Fibroblast of gingiva (primary cell): Measurements from ENCODE around the gene SRSF8.
"Not testable (repeated sequence)": the region's sequence is repeated elsewhere in the genome, so short reads cannot be mapped to it uniquely, and the experiment has no call there.

Experiments used
- DNase-seq: peaks from one replicate; pipeline ENCODE4 v3.0.0-alpha.2; 2011; ENCODE audit warnings: low read depth

SRSF8 gene, protein sequence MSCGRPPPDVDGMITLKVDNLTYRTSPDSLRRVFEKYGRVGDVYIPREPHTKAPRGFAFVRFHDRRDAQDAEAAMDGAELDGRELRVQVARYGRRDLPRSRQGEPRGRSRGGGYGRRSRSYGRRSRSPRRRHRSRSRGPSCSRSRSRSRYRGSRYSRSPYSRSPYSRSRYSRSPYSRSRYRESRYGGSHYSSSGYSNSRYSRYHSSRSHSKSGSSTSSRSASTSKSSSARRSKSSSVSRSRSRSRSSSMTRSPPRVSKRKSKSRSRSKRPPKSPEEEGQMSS

DNA sequence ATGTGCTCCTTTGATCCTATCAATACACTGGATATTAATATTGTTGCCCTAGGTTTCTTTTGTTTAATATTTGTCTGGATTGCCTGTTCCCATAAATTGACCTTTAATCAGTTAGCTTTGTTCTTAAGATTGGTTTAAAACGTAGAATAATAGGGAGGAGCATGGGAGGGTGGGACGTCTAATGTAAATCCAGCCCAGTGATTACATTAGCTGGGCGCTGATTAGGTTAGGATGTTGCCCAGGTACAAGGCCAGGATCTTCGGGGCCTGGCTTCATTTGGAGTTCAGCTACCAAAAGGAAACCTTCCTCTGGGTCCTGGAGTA lies at the start of gene SRSF8:
SRSF8 (plus strand) TSS at position 204 of the 323 bp plus-strand sequence. CDS start 308 bp downstream, outside the sequence.
- DNase-seq = no peak

DNA sequence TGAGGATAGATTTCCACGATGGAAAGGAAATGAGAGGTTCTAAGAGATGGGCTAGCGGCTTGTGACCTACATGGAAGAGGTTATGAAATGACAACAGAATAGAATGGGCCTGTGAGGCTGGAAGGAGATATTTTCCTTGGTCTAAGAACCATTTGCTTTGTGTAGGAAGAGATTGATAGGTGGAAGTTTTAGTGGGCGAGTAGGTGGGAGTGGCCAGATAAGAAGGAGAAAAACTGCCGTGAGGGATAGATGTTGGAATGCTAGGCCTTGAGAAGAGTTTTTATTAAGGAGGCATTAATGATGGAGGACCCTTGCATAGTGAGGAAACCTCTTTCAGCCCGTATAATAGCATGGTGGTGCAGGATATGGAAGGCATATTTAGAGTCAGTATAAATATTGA lies 45.3 kb upstream of the SRSF8 start:
- DNase-seq = not testable (repeated sequence)

DNA sequence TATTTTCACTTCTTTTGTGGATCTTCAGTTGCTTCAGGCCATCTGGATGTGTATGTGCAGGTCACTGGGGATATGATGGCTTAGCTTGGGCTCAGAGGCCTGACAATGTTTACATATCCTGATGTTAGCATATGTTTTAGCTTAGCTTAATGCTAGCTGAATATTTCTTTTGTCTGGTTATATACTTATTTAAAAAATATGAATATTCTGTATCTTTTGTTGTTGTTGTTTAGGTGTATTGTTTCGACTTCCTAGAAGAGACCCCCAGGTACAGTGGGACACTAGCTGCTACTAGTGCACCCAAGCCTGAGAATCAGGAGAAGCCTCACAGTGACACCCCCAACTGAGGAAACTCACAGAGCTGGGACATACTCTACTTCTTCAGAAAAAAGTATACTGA lies 41.8 kb upstream of the SRSF8 start, which contains the start of gene KDM4E:
KDM4E (plus strand) TSS at position 301 of the 400 bp plus-strand sequence. CDS start 300 bp downstream, outside the sequence.
- DNase-seq = no peak

DNA sequence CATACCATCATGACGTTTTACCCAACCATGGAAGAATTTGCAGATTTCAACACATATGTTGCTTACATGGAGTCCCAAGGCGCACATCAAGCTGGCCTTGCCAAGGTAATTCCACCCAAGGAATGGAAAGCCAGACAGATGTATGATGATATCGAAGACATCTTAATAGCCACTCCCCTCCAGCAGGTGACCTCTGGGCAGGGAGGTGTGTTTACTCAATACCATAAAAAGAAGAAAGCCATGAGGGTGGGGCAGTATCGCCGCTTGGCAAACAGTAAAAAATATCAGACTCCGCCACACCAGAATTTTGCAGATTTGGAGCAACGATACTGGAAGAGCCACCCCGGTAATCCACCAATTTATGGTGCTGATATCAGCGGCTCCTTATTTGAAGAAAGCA lies 41.1 kb upstream of the SRSF8 start:
- not testable (repeated sequence) for DNase-seq

DNA sequence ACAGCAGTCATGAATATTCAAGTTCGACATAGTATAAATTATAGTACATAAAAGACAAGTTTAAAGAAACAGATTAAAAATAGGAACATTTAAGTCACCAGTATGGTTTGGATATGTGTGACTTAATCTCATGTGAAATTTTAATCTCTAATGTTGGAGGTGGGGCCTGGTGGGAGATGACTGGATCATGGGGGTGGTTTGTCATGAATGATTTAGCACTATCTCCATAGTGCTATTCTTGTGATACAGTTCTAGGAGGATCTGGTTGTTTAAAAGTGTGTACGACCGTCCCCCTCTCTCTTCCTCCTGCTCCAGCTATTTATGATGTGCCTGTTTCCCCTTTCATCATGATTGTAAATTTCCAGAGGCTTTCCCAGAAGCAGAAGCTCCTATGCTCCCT lies 38.4 kb upstream of the SRSF8 start:
- DNase-seq = no peak

DNA sequence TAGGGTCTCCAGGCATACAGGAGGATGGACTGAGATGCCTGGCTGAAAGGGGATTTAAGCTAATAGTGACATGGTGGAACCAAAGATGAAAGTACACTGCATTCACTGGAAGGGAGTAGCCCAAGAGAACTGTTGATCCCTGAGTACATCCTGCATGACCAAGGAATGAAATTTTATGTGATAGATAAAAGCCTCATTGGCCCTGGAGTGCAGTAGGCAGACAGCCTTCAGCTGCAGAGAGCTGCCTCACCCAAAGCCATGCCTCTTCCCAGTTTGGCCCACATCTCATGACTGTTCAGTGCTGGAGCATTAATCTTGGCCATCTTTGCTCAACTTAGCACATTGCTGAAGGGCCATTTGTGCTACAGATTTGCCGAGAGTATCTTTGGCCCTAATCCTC lies 33.7 kb upstream of the SRSF8 start:
- no peak for DNase-seq

DNA sequence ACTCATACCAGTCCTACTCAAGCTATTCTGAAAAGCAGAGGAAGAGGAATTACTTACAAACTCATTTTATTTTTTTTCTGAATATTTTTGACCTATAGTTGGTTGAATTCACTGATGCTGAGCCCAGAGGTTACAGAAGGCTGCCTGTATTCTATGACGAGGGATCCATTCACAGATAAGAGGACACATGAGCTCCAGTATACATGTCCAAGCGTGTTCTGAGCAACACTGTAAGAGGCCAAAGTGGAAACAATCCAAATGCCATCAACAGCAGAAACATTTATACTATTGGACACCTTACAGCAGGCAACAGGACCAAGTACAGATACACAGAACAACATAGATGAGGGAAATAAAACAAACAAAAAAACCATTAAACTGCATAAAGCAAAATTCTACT lies 31.4 kb upstream of the SRSF8 start:
- DNase-seq = no peak

DNA sequence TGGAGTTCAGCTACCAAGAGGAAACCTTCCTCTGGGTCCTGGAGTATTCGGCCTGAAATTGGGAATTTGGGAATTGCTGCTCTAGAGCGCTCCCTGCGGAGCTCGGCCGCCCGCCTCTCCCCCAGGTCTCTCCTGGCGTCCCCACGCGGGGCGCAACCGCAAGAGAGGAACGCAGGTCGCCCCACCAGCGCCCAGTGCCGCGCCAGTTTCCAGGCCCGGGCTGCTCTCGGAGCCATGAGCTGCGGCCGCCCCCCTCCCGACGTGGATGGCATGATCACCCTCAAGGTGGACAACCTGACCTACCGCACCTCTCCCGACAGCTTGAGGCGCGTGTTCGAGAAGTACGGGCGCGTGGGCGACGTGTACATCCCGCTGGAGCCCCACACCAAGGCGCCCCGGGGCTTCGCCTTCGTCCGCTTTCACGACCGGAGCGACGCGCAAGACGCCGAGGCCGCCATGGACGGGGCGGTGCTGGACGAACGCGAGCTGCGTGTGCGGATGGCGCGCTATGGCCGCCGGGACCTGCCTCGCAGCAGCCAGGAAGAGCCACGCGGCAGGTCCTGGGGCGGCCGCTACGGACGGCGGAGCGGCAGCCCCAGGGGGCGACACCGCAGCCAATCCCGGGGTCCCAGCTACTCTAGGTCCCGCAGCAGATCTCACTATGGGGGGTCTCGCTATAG lies 29.2 kb upstream of the SRSF8 start:
- DNase-seq = not testable (repeated sequence)

DNA sequence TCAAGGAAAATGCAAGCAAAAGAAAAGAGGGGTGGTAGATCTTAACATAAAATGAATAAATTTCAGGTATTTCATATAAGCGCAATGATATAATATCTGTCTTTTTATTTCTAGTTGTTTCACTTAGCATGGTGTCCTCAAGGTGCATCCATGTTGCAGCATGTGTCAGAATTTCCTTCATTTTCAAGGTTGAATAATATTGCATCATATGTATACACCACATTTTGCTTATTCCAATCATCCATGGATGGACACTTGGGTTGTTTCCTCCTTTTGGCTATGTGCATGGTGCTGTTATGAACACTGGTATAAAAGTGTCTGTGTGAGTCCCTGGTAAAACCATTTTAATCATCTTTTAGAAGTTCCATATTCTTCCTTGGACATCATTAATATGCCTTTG lies 24.5 kb upstream of the SRSF8 start:
- DNase-seq = no peak

DNA sequence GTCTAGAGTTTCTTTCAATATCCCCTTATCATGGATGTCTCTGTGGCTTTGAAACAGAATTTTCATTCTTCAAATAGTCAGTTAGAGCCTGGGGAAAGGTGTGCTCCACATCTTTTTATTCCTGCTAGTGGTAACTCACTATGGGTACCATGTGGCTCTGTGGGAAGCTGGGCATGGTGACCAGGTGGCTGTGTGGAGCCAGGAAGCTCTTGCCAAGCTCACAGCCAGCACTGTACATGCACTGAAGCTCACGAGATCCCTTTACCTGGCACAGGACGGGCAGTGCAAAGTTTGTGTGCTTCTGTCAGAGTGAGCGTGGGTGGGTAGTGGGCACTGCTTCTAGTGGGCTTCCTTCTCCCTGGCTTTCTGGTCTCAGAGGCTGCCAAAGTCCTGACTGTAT lies 23.8 kb upstream of the SRSF8 start:
- DNase-seq = no peak

DNA sequence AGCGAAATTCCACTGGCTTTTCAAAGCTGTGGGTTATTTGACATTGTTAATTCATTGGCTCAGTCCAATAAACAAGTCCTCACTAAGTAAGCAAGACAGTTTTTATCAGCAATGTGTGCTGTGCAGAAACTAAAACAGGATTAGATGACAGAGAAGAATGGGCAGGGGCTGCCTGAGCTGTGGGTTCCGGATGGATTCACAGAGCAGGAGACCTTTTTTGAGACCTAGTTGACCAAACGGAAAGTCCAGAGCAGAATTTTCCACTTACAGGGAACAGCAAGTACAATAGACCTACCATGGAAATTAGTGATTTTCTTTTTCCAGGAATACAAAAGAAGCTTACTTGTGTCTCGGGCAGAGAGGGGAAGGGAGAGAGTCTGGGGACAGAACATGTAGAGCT lies 22.7 kb upstream of the SRSF8 start:
- DNase-seq = no peak

DNA sequence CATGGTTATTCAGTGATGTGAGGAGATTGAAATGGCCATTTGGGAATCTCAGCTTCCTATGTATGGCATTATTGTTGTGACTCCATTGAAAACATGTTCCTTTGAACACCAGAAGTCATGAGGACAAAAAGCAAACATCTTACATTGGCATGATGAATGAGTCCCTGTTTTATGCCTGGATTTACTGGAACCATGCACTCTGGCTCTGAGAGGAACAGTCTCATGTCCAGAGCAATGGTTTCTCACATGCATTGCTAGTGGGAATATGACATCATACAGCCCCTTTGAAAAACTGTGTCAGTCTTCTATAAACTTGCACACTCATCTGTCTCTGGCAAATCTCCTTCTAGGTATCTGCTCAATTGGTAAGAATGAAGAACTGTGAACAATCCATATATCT lies 20.9 kb upstream of the SRSF8 start:
- DNase-seq = no peak

DNA sequence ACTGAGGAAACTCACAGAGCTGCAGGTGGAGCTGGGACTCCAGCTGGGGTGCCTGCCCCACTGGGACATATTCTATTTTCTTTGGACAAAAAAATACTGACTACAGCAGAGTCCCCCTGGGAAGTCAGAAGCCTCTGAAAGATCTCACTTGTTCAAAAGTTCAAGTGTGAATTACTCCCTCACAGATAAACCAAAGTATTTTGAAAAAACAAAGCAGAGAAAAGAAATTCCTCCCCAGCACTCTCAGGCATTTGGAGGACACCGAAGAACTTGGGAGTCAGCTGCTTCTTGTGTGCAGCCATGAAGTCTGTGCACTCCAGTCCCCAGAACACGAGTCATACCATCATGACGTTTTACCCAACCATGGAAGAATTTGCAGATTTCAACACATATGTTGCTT lies 17.6 kb upstream of the SRSF8 start, which contains the start of gene KDM4F:
KDM4F (plus strand) TSS at position 301 of the 400 bp plus-strand sequence.
- DNase-seq = not testable (repeated sequence)

DNA sequence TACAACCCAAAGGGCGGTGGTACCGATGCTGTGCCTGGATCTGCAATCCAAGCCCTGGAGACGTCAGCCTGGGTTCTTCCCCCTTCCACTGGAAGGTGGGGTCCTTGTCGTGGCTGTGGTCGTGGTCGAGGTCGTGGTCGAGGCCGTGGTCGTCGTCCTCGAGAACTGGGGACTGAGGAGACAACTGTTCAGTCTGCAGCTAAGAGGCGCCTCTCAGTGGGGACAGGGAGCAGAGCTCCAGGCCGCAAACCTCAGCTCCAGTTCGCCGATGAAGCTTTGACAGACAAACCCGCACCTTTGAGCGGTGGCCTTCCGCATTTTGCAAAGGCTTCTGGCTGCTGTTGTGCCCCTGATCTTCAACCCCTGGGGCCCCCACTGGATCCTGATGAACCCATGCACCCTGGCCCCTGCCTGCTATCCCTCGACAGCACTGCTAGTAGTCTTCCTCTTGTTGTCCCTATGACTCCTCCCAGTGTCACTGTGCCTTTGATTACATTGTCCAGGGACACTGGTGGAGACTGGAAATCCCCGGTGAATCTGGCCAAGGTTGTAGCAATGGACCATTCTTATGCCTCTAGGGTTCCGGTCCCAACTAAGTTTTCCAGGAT lies 16.0 kb upstream of the SRSF8 start:
- DNase-seq = no peak

DNA sequence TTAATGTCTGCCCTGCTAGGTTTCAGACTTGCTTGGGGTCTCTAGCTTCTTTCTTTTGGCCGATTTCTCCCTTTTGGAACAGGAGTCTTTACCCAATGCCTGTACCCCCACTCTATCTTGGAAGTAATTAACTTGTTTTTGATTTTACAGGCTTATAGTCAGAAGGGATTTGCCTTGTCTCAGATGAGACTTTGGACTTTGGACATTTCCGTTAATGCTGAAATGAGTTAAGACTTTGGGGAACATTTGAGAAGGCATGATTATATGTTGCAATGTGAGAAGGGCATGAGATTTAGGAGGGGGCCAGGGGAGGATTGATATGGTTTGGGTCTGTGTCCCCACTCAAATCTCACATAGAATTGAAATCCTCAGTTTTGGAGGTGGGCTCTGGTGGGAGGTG lies 12.4 kb upstream of the SRSF8 start:
- no peak for DNase-seq

DNA sequence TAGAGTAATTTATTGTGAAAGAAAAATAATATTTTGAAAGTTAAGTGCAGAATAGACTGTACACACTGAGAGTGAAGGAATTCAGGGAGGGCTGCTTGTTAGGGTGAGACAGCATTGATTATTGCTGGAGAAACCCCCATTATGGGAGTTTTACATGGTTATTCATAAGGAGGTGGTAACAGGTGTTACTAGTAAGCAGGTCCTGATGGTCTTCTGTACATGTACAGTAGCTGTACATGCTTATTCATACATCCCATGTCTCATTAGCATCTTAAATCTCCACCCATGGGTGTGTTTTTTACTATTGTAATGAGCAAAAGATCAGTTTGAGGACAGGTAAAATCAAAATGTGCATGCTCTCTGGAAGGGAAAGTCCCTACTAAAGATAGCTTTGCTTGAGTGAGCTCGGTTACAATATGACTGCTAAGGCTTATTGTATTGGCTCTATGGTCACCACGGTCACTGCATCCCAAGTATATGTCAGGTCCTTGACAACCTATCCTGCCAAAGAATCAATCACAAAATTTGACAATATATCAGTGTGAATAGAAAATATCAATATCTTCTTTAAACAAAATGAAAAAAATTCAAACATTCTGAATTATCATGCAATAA lies 11.3 kb upstream of the SRSF8 start:
- DNase-seq = no peak

DNA sequence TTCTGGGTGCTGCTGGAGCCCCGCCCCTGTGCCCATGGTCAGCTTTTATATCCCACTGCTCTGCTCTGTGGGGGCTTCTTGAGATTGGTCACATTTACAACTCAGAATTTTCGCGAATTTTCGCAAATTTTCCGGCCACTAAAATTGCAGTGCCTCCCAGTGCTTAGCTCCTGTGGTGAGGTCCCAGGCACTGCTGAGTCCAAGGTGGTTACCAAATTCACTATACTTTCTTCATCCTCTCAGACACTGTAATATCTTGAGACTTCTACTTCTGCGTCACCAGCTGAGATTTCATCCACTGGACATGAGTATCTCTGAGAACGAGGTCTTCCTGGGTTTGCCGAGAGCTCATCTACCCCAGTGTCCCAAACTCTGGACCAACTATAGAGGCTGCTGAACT lies 8.8 kb upstream of the SRSF8 start:
- DNase-seq = no peak

DNA sequence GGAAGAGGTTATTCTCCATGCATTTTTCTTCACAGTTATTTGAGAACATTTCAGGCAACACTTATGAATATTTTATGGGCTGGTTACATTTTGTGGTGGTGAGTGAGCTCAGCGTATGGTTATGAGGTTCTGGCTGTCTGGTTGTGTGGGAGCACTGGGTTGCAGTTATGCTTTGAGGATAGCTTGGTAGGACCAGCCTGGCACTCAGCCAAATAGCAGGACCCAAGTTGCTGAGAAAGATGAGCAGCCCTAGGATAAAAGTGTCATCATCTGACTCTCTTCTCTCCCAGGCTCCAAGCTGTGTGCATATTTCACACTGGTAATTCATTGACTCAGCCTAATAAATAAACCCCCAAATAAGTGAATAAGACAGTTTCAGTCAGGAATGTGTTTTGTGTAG lies 8.1 kb upstream of the SRSF8 start:
- DNase-seq = no peak

DNA sequence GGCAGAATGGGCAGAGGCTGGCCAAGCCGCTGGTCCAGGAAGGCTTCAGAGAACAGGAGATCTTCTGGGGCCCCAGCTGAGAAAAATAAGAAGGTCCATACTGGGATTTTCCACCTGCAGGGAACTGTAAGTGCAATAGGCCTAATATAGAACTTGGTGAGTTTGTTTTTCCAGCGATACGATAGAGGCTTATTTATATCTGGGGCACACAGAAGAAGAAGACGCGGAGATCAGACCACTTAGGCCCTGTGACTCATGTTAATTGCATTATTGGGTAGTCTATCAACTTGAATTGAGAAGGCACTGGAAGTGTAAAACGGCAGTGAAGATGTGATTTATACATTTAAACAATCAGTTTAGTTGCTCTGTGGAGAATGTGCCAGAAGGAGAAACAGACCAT lies 7.7 kb upstream of the SRSF8 start:
- no peak for DNase-seq

DNA sequence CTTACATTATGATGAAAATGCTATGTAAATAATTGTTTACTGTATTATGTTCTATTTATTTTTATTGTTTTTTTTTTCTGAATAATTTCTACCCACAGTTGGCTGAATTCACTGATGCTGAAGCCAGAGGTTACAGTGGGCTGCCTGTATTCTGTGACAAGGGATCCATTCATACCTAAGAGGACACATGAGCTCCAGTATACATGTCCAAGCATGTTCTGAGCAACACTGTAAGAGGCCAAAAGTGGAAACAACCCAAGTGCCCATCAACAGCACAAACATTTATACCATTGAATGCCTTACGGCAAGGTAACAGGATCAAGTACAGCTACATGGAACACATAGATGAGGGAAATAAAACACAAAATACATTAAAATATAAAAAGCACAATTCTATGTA lies 1.4 kb upstream of the SRSF8 start:
- DNase-seq = no peak

DNA sequence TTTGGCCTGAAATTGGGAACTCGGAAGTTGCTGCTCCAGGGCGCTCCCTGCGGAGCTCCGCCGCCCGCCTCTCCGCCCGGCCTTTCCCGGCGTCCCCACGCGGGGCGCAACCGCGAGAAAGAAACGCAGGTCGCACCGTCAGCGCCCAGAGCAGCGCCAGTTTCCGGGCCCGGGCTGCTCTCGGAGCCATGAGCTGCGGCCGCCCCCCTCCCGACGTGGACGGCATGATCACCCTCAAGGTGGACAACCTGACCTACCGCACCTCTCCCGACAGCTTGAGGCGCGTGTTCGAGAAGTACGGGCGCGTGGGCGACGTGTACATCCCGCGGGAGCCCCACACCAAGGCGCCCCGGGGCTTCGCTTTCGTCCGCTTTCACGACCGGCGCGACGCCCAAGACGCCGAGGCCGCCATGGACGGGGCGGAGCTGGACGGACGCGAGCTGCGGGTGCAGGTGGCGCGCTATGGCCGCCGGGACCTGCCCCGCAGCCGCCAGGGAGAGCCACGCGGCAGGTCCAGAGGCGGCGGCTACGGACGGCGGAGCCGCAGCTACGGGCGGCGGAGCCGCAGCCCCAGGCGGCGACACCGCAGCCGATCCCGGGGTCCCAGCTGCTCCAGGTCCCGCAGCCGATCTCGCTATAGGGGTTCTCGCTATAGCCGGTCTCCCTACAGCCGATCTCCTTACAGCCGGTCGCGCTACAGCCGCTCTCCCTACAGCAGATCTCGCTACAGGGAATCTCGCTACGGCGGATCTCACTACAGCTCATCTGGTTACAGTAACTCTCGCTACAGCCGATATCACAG lies 521 bp downstream of the SRSF8 start:
- peak; percentile 75 for DNase-seq

DNA sequence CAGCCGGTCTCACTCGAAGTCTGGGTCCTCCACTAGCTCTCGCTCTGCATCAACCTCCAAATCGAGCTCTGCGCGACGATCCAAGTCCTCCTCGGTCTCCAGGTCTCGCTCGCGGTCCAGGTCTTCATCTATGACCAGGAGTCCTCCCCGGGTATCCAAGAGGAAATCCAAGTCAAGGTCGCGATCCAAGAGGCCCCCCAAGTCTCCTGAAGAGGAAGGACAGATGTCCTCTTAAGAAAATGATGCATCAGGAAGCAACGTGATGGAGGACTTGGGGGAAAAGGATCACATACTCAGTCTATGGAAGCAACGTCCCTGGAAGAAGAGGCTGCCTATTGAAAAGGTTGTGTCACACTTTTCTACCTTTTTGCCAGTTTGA lies 1.1 kb downstream of the SRSF8 start:
- no peak for DNase-seq
